K562 (cell line): Measurements from ENCODE around the gene NAXE. TPM values are rescaled to one million over a fixed set of nuclear protein-coding genes. Genes with fewer than 3 reads are reported as not detected.

ENCODE experiments used
- ELF4 ChIP-seq: fragments of 450-650 bp; formaldehyde crosslinking; IDR thresholded peaks from 2 replicates; pipeline ENCODE4 v1.4.0; 2022; ENCODE audit warnings: missing genetic modification characterization
- GATAD2B ChIP-seq: fragments of 450-650 bp; IDR thresholded peaks from 2 replicates; pipeline ENCODE4 v1.6.1; 2017; ENCODE audit warnings: mild to moderate bottlenecking, borderline replicate concordance
- PHB ChIP-seq: fragments of 250-450 bp; sonication (Bioruptor Pico); IDR thresholded peaks from 2 replicates; pipeline ENCODE4 v1.5.0; 2021
- PHF8 ChIP-seq: fragments of 200-600 bp; sonication (generic); IDR thresholded peaks from 2 replicates; pipeline ENCODE4 v1.6.1; 2012; ENCODE audit warnings: mixed run types, mild to moderate bottlenecking, inconsistent platforms, low read length, moderate library complexity, borderline replicate concordance
- polyA plus RNA-seq, 8 experiments: library from polyadenylated mRNA; depleted of rRNA in 4 of 8; stranded (reverse) in 5 of 8; unstranded in 3 of 8; fragments of >200 nt; fragmentation: Nextera tagmentation in 2 of 8; fragmentation: Illumina TruSeq in 1 of 8; extraction: Ambion mirVana in 2 of 8; extraction: Trizol in 1 of 8; gene quantifications; 2 replicates each; pipeline versions ENCODE4 v1.2.1 to v1.2.3, GENCODE V29; 2011 to 2014; ENCODE audit warnings: inconsistent platforms in 1 of 8, missing spikeins in 1 of 8
- total RNA-seq, 7 experiments: library from RNA; depleted of rRNA in 6 of 7; stranded (reverse); fragments of >200 nt in 6 of 7; fragmentation: Illumina TruSeq in 2 of 7; extraction: Trizol in 2 of 7; gene quantifications; 2 replicates each; pipeline versions ENCODE4 v1.2.1 to v1.2.3, GENCODE V29; 2011 to 2021; ENCODE audit warnings: low replicate concordance in 1 of 7
- TF ChIP-seq, protein P1 (sequence below): sonication (generic); formaldehyde crosslinking; IDR thresholded peaks from 2 replicates; pipeline ENCODE4 v1.8.0; 2022; ENCODE audit warnings: mild to moderate bottlenecking, missing genetic modification reagents
- TF ChIP-seq, protein P2 (sequence below): sonication (generic); formaldehyde crosslinking; IDR thresholded peaks from 2 replicates; pipeline ENCODE4 v1.8.1; 2023; ENCODE audit warnings: mild to moderate bottlenecking, missing genetic modification reagents, moderate library complexity
- TF ChIP-seq, protein P3 (sequence below), 2 experiments: IDR thresholded peaks; 2 replicates each; pipeline ENCODE4 v1.6.1; 2011; ENCODE audit warnings: borderline replicate concordance in 1 of 2, control low read depth in 1 of 2, low read depth in 1 of 2, low read length in 1 of 2, mild to moderate bottlenecking in 1 of 2, mixed read lengths in 1 of 2, moderate library complexity in 1 of 2; ENCODE audit not compliant: insufficient read depth in 1 of 2, insufficient read length in 1 of 2, poor library complexity in 1 of 2, severe bottlenecking in 1 of 2; ENCODE audit errors: extremely low read depth in 1 of 2
- TF ChIP-seq, protein P4 (sequence below): IDR thresholded peaks from 2 replicates; pipeline ENCODE4 v1.6.1; 2014; ENCODE audit warnings: antibody characterized with exemption
- TF ChIP-seq, protein P5 (sequence below): sonication (generic); formaldehyde crosslinking; IDR thresholded peaks from 2 replicates; pipeline ENCODE4 v1.8.0; 2022; ENCODE audit warnings: mild to moderate bottlenecking, missing genetic modification reagents, borderline replicate concordance

The NAXE gene
- total and polyA plus RNA-seq, 9 of the 15 experiments (the other 6 are each of a cell fraction or from before 2014, with no cell fraction given), result 27.3 to 137 (median 90.0) TPM

DNA sequence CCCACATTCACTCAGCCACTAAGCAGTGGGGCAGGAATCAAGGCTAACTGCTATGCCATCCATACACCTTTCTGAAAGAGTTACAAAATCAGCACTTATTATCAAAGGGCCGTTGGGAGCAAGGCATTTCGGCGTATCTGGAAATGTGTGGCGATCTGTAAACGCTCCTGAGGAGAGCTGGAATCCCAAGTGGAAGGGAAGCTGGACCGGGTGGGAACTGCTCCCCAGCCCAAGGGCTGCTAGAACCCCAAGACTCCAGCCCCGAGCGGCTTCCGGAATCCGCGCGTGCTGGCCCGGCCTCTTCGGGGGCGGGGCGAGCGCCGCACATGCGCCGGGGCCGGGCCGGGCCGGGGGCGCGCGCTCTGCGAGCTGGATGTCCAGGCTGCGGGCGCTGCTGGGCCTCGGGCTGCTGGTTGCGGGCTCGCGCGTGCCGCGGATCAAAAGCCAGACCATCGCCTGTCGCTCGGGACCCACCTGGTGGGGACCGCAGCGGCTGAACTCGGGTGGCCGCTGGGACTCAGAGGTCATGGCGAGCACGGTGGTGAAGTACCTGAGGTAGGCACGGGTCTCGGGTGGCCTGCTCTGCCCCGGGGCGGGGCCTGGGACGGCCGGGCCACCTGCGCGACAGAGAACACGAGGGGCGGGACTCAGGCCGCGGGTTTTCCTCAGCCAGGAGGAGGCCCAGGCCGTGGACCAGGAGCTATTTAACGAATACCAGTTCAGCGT, at the start of gene NAXE (continued):
- TF ChIP-seq, protein P1, sequence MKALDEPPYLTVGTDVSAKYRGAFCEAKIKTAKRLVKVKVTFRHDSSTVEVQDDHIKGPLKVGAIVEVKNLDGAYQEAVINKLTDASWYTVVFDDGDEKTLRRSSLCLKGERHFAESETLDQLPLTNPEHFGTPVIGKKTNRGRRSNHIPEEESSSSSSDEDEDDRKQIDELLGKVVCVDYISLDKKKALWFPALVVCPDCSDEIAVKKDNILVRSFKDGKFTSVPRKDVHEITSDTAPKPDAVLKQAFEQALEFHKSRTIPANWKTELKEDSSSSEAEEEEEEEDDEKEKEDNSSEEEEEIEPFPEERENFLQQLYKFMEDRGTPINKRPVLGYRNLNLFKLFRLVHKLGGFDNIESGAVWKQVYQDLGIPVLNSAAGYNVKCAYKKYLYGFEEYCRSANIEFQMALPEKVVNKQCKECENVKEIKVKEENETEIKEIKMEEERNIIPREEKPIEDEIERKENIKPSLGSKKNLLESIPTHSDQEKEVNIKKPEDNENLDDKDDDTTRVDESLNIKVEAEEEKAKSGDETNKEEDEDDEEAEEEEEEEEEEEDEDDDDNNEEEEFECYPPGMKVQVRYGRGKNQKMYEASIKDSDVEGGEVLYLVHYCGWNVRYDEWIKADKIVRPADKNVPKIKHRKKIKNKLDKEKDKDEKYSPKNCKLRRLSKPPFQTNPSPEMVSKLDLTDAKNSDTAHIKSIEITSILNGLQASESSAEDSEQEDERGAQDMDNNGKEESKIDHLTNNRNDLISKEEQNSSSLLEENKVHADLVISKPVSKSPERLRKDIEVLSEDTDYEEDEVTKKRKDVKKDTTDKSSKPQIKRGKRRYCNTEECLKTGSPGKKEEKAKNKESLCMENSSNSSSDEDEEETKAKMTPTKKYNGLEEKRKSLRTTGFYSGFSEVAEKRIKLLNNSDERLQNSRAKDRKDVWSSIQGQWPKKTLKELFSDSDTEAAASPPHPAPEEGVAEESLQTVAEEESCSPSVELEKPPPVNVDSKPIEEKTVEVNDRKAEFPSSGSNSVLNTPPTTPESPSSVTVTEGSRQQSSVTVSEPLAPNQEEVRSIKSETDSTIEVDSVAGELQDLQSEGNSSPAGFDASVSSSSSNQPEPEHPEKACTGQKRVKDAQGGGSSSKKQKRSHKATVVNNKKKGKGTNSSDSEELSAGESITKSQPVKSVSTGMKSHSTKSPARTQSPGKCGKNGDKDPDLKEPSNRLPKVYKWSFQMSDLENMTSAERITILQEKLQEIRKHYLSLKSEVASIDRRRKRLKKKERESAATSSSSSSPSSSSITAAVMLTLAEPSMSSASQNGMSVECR (CRISPR knock-in tag), result peak; percentile 86
- TF ChIP-seq PHB (peak; percentile 60; the same call in 1 of the 2 replicates), GATAD2B (0 out of 2 replicates have a peak, but pooled peaks have one; percentile 70), ELF4 (CRISPR knock-in tag) (0 out of 2 replicates have a peak, but pooled peaks have one; percentile 4), PHF8 (peak; percentile 96; the same call in 1 of the 2 replicates)
- TF ChIP-seq, protein P2, sequence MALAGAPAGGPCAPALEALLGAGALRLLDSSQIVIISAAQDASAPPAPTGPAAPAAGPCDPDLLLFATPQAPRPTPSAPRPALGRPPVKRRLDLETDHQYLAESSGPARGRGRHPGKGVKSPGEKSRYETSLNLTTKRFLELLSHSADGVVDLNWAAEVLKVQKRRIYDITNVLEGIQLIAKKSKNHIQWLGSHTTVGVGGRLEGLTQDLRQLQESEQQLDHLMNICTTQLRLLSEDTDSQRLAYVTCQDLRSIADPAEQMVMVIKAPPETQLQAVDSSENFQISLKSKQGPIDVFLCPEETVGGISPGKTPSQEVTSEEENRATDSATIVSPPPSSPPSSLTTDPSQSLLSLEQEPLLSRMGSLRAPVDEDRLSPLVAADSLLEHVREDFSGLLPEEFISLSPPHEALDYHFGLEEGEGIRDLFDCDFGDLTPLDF (CRISPR knock-in tag), result no peak
- TF ChIP-seq, protein P3, sequence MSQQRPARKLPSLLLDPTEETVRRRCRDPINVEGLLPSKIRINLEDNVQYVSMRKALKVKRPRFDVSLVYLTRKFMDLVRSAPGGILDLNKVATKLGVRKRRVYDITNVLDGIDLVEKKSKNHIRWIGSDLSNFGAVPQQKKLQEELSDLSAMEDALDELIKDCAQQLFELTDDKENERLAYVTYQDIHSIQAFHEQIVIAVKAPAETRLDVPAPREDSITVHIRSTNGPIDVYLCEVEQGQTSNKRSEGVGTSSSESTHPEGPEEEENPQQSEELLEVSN (IDR thresholded peaks at IDR 0.05; ENCODE audit: borderline replicate concordance in 1 of 2, extremely low read depth in 1 of 2, insufficient read depth in 1 of 2, insufficient read length in 1 of 2, low read depth in 1 of 2, low read length in 1 of 2, poor library complexity in 1 of 2, severe bottlenecking in 1 of 2), result peak in 1 of 2 experiments; percentile 51
- TF ChIP-seq, protein P4, sequence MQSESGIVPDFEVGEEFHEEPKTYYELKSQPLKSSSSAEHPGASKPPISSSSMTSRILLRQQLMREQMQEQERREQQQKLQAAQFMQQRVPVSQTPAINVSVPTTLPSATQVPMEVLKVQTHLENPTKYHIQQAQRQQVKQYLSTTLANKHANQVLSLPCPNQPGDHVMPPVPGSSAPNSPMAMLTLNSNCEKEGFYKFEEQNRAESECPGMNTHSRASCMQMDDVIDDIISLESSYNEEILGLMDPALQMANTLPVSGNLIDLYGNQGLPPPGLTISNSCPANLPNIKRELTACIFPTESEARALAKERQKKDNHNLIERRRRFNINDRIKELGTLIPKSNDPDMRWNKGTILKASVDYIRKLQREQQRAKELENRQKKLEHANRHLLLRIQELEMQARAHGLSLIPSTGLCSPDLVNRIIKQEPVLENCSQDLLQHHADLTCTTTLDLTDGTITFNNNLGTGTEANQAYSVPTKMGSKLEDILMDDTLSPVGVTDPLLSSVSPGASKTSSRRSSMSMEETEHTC, result 0 out of 2 replicates have a peak, but pooled peaks have one; percentile 29
- TF ChIP-seq, protein P5, sequence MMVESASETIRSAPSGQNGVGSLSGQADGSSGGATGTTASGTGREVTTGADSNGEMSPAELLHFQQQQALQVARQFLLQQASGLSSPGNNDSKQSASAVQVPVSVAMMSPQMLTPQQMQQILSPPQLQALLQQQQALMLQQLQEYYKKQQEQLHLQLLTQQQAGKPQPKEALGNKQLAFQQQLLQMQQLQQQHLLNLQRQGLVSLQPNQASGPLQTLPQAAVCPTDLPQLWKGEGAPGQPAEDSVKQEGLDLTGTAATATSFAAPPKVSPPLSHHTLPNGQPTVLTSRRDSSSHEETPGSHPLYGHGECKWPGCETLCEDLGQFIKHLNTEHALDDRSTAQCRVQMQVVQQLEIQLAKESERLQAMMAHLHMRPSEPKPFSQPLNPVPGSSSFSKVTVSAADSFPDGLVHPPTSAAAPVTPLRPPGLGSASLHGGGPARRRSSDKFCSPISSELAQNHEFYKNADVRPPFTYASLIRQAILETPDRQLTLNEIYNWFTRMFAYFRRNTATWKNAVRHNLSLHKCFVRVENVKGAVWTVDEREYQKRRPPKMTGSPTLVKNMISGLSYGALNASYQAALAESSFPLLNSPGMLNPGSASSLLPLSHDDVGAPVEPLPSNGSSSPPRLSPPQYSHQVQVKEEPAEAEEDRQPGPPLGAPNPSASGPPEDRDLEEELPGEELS (CRISPR knock-in tag), result 0 out of 2 replicates have a peak, but pooled peaks have one; percentile 27
